HG02678 (cell line): Measurements from ENCODE around the gene DNAJB8.

ENCODE experiments used
- ATAC-seq: cut with Tn5 transposase; IDR thresholded peaks from one replicate; pipeline ENCODE4 v1.9.1; 2021; ENCODE audit warnings: mild to moderate bottlenecking, moderate library complexity; ENCODE audit not compliant: unreplicated experiment

Gene DNAJB8

GRCh38 chr3:128415200-128415772 is 51.4 kb downstream of the DNAJB8 start:
- ATAC-seq: no peak

- no peak for ATAC-seq
Measured at GRCh38 chr3:128413413-128414205, 53.1 kb downstream of the DNAJB8 start.

GRCh38 chr3:128413003-128413370 is 53.7 kb downstream of the DNAJB8 start:
- ATAC-seq: no peak
